OCI-LY7 (cell line): ENCODE results near the gene NTPCR.

Experiments used
- EZH2phosphoT487 ChIP-seq: fragments of 200-600 bp; sonication (generic); IDR thresholded peaks from 2 replicates; pipeline ENCODE4 v1.6.1; 2018; ENCODE audit warnings: low read depth, borderline replicate concordance, mild to moderate bottlenecking, mixed run types, antibody characterized with exemption, low read length, moderate library complexity, mixed read lengths
- TF ChIP-seq, protein P1 (sequence below): fragments of 200-600 bp; sonication (generic); conservative IDR thresholded peaks from 2 replicates; pipeline ENCODE4 v1.5.1; 2014; ENCODE audit warnings: mild to moderate bottlenecking, antibody characterized with exemption, low read length, moderate library complexity, mixed read lengths

GRCh38 chr1:232912845-232913580, 37.4 kb upstream of the NTPCR start:
- TF ChIP-seq, protein P1, sequence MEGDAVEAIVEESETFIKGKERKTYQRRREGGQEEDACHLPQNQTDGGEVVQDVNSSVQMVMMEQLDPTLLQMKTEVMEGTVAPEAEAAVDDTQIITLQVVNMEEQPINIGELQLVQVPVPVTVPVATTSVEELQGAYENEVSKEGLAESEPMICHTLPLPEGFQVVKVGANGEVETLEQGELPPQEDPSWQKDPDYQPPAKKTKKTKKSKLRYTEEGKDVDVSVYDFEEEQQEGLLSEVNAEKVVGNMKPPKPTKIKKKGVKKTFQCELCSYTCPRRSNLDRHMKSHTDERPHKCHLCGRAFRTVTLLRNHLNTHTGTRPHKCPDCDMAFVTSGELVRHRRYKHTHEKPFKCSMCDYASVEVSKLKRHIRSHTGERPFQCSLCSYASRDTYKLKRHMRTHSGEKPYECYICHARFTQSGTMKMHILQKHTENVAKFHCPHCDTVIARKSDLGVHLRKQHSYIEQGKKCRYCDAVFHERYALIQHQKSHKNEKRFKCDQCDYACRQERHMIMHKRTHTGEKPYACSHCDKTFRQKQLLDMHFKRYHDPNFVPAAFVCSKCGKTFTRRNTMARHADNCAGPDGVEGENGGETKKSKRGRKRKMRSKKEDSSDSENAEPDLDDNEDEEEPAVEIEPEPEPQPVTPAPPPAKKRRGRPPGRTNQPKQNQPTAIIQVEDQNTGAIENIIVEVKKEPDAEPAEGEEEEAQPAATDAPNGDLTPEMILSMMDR, result no peak
- no peak for TF ChIP-seq EZH2phosphoT487
